Measurements from ENCODE around the gene OR2L8.

OR2L8 gene

GRCh38 chr1:247998811-247999210, 50.2 kb downstream of the OR2L8 start:
- FAIRE-seq = no peak

Measured in islet of Langerhans (tissue), 1 donor.